HCT116 (cell line): Measurements from ENCODE around the gene CNPY2. TPM values are rescaled to one million over a fixed set of nuclear protein-coding genes. Genes with fewer than 3 reads are reported as not detected.

ENCODE experiments used
- ATAC-seq: fragments of 200-7000 bp; cut with Tn5 transposase; 2 replicates; pipeline ENCODE4 v1.9.1; 2020; ENCODE audit warnings: mild to moderate bottlenecking, moderate library complexity
- BruUV-seq: library from RNA; stranded (reverse); fragments of 400-500 nt; replicated peaks from 2 replicates; lab custom pipeline; 2021; lab: Mats Ljungman, UMichigan
- CTCF ChIA-PET: fragments of 300-600 bp; sonication (Branson Sonifier 250); formaldehyde crosslinking; loops from one replicate; lab custom pipeline; 2021; ENCODE audit warnings: antibody characterized with exemption; lab: Charles Lee
- POLR2A ChIA-PET: fragments of 300-600, 350-600 bp; sonication (Branson Sonifier 250); formaldehyde crosslinking; loops from one replicate; lab custom pipeline; 2021; ENCODE audit warnings: antibody characterized with exemption; lab: Charles Lee
- RAD21 ChIA-PET, 2 experiments: fragments of 300-600 bp; sonication (Branson Sonifier 250); formaldehyde crosslinking; loops; one replicate each; lab custom pipeline; 2023; ENCODE audit warnings: low total read pairs in 2 of 2; ENCODE audit not compliant: uncharacterized antibody in 2 of 2, unreplicated experiment in 2 of 2, low non-redundant PET in 1 of 2; lab: Charles Lee
- DNase-seq: peaks from one replicate; pipeline ENCODE4 v3.0.0-alpha.2; 2010; ENCODE audit warnings: low read depth, low spot score
- H2AFZ ChIP-seq: fragments of 200-600 bp; shearing (Covaris generic), sonication (generic); 2 replicates; pipeline ENCODE4 v1.6.1; 2017; ENCODE audit warnings: low read depth, mixed run types, mixed read lengths, antibody characterized with exemption, low read length; ENCODE audit not compliant: poor library complexity, severe bottlenecking
- H3K27ac ChIP-seq: 2 replicates; pipeline ENCODE4 v1.5.1; 2012; ENCODE audit warnings: low read depth, low read length
- H3K27me3 ChIP-seq: fragments of 200-600 bp; sonication (generic); 2 replicates; pipeline ENCODE4 v1.6.1; 2016; ENCODE audit warnings: mixed run types, low read length, mixed read lengths; ENCODE audit not compliant: insufficient read depth
- H3K36me3 ChIP-seq, 2 experiments: fragments of 200-500 bp in 1 of 2; fragments of 200-600 bp in 1 of 2; sonication (Bioruptor generic) in 1 of 2; sonication (generic) in 1 of 2; 2 replicates each; pipeline versions ENCODE4 v1.5.1 to v1.6.1; 2014 to 2016; ENCODE audit warnings: low read length in 2 of 2, inconsistent platforms in 1 of 2, mixed read lengths in 1 of 2, mixed run types in 1 of 2; ENCODE audit not compliant: insufficient read depth in 2 of 2, control insufficient read depth in 1 of 2
- H3K4me1 ChIP-seq, 2 experiments: fragments of 200-600 bp in 1 of 2; sonication (generic) in 1 of 2; 2 replicates each; pipeline versions ENCODE4 v1.5.1 to v1.6.1; 2012 to 2017; ENCODE audit warnings: low read length in 2 of 2, inconsistent platforms in 1 of 2, mild to moderate bottlenecking in 1 of 2, mixed read lengths in 1 of 2, mixed run types in 1 of 2, moderate library complexity in 1 of 2; ENCODE audit not compliant: insufficient read depth in 2 of 2, control insufficient read depth in 1 of 2
- H3K4me2 ChIP-seq: fragments of 200-600 bp; sonication (generic); 2 replicates; pipeline ENCODE4 v1.6.1; 2017; ENCODE audit warnings: mixed run types, low read length, mixed read lengths
- H3K4me3 ChIP-seq, 2 experiments: fragments of 200-600 bp in 1 of 2; sonication (generic) in 1 of 2; replicated peaks in 1 of 2; 2 replicates each; pipeline ENCODE4 v1.5.1; 2011 to 2016; ENCODE audit warnings: low read length in 2 of 2, control low read depth in 1 of 2, low read depth in 1 of 2, mild to moderate bottlenecking in 1 of 2, mixed read lengths in 1 of 2, mixed run types in 1 of 2
- H3K79me2 ChIP-seq: fragments of 200-600 bp; sonication (generic); 2 replicates; pipeline ENCODE4 v1.6.1; 2017; ENCODE audit warnings: mild to moderate bottlenecking, mixed run types, low read length, moderate library complexity, mixed read lengths; ENCODE audit not compliant: insufficient read depth
- H3K9ac ChIP-seq: fragments of 200-600 bp; sonication (generic); 2 replicates; pipeline ENCODE4 v1.6.1; 2016; ENCODE audit warnings: low read length, mixed read lengths
- H3K9me2 ChIP-seq: fragments of 200-600 bp; sonication (generic), shearing (Covaris generic); 2 replicates; pipeline ENCODE4 v1.6.1; 2017; ENCODE audit warnings: mixed run types, mild to moderate bottlenecking, moderate library complexity; ENCODE audit not compliant: insufficient read depth
- H3K9me3 ChIP-seq, 2 experiments: fragments of 200-500 bp in 1 of 2; fragments of 200-600 bp in 1 of 2; sonication (Bioruptor generic) in 1 of 2; sonication (generic) in 1 of 2; 2 replicates each; pipeline ENCODE4 v1.6.1; 2014 to 2017; ENCODE audit warnings: low read length in 2 of 2, mixed read lengths in 2 of 2, inconsistent platforms in 1 of 2, low read depth in 1 of 2, mild to moderate bottlenecking in 1 of 2, mixed run types in 1 of 2, moderate library complexity in 1 of 2; ENCODE audit not compliant: control insufficient read depth in 1 of 2, insufficient read depth in 1 of 2
- H4K20me1 ChIP-seq: fragments of 200-600 bp; sonication (generic), shearing (Covaris generic); 2 replicates; pipeline ENCODE4 v1.6.1; 2017; ENCODE audit warnings: mixed run types, mild to moderate bottlenecking, moderate library complexity; ENCODE audit not compliant: insufficient read depth
- EGR1 ChIP-seq: IDR thresholded peaks from 2 replicates; pipeline ENCODE4 v1.6.1; 2012; ENCODE audit warnings: low read depth
- ELF1 ChIP-seq: IDR thresholded peaks from 2 replicates; pipeline ENCODE4 v1.6.1; 2012; ENCODE audit warnings: low read depth, borderline replicate concordance
- EZH2 ChIP-seq: fragments of 200-600 bp; sonication (generic); IDR thresholded peaks from 2 replicates; pipeline ENCODE4 v1.6.1; 2017; ENCODE audit warnings: antibody characterized with exemption, mixed run types
- FOSL1 ChIP-seq: IDR thresholded peaks from 2 replicates; pipeline ENCODE4 v1.6.1; 2012; ENCODE audit warnings: low read depth
- JUND ChIP-seq: IDR thresholded peaks from 2 replicates; pipeline ENCODE4 v1.6.1; 2012
- POLR2AphosphoS5 ChIP-seq: IDR thresholded peaks from 2 replicates; pipeline ENCODE4 v1.6.1; 2011; ENCODE audit warnings: mild to moderate bottlenecking, low read depth, low read length, moderate library complexity
- SIN3A ChIP-seq: IDR thresholded peaks from 2 replicates; pipeline ENCODE4 v1.6.1; 2012; ENCODE audit warnings: low read depth
- SP1 ChIP-seq: IDR thresholded peaks from 2 replicates; pipeline ENCODE4 v1.6.1; 2012; ENCODE audit warnings: low read depth
- SRF ChIP-seq: IDR thresholded peaks from 2 replicates; pipeline ENCODE4 v1.6.1; 2012; ENCODE audit warnings: low read depth
- TCF7L2 ChIP-seq: IDR thresholded peaks from 2 replicates; pipeline ENCODE4 v1.7.0; 2011; ENCODE audit warnings: borderline replicate concordance, inconsistent platforms; ENCODE audit not compliant: insufficient read depth, insufficient read length; ENCODE audit errors: extremely low read depth
- YY1 ChIP-seq: IDR thresholded peaks from 2 replicates; pipeline ENCODE4 v1.6.1; 2011; ENCODE audit warnings: low read length, low read depth, moderate library complexity, mild to moderate bottlenecking; ENCODE audit not compliant: insufficient replicate concordance; ENCODE audit errors: extremely low read depth
- ZFX ChIP-seq: fragments of 450-650 bp; IDR thresholded peaks from 2 replicates; pipeline ENCODE4 v1.6.1; 2017
- intact Hi-C: fragments of 100-400 bp; cut with micrococcal nuclease; formaldehyde crosslinking; loops from 2 replicates; pipeline ENCODE4 v1.10.0; 2022
- total RNA-seq: library from RNA; stranded (reverse); gene quantifications from one replicate; pipeline ENCODE4 v1.2.1, GENCODE V29; 2021; ENCODE audit not compliant: unreplicated experiment
- TF ChIP-seq, protein P1 (sequence below): IDR thresholded peaks from 2 replicates; pipeline ENCODE4 v1.6.1; 2011; ENCODE audit warnings: mild to moderate bottlenecking, low read length, moderate library complexity; ENCODE audit not compliant: insufficient replicate concordance; ENCODE audit errors: extremely low read depth
- TF ChIP-seq, protein P2 (sequence below): IDR thresholded peaks from 2 replicates; pipeline ENCODE4 v1.6.1; 2012

Gene CNPY2
- total RNA-seq, 1 experiment from 2014 or later, result 109 TPM

DNA sequence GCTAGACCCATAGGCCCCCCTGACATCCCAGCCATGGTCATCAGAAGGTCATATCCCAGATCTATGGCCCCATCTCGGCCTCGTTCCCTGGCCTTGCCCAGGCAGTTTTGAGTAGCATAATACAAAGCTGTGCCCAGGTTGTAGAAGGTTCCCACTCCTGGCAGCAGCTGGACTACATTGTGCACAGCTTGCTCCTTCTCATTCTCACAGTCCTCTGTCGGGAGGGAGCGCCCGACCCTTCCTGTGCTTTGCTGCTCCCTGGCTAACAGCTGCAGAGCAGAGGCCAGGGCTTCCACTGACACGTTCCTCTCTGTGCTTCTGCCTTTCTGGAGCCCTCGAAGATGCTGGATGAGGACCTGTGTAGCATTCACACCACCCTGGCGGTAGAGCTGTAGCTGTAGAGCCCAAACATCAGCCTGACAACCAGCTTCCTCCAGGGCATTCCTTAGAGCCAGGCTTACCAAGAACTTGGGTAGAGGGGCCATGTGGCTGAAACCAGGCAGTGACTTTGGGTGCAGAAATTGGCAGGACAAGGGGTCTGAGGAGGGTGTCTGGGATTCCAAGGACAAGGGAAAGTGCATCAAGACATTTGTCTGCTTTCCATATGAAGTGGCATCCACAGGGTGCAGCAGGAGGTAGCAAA, 45.8 kb upstream of the CNPY2 start:
- no peak overlapping the region for H3K9ac ChIP-seq
- no peak for ATAC-seq
- no peaks in the 10 kb centered on the region for H3K9me3 ChIP-seq
- ChIA-PET RAD21 (no interaction called here), POLR2A (interaction anchor here (1.2 to 2.5 kb wide), 3 partner anchors 8 to 29 kb away, joined by 5 to 20 read pairs (median 16); partner anchors contain the start of gene PAN2), CTCF (no interaction called here)
- H3K4me1 ChIP-seq, result peaks cover 10 to 18% of the 10 kb centered on the region in 2 experiments; a peak in 3 of 4 replicates
- H3K36me3 ChIP-seq, result no peaks in the 10 kb centered on the region
- H2AFZ ChIP-seq, result no peak overlapping the region
- H3K27me3 ChIP-seq, result no peaks in the 10 kb centered on the region
- BruUV-seq, result no TSS peak
- DNase-seq, result no peak
- no peak overlapping the region for H3K27ac ChIP-seq
- peaks cover 10% of the 10 kb centered on the region; the same call in 1 of the 2 replicates for H3K79me2 ChIP-seq
- H3K4me2 ChIP-seq, result peak overlapping the region; percentile 83
- H4K20me1 ChIP-seq, result no peaks in the 10 kb centered on the region
- no peak overlapping the region; a peak in 1 of 4 replicates for H3K4me3 ChIP-seq
- no peak for TF ChIP-seq JUND
- H3K9me2 ChIP-seq, result no peaks in the 10 kb centered on the region
- intact Hi-C loops, result loop anchor here (2.0 kb wide), 1 partner anchor 27 kb away; no protein-coding TSS in a partner anchor

DNA sequence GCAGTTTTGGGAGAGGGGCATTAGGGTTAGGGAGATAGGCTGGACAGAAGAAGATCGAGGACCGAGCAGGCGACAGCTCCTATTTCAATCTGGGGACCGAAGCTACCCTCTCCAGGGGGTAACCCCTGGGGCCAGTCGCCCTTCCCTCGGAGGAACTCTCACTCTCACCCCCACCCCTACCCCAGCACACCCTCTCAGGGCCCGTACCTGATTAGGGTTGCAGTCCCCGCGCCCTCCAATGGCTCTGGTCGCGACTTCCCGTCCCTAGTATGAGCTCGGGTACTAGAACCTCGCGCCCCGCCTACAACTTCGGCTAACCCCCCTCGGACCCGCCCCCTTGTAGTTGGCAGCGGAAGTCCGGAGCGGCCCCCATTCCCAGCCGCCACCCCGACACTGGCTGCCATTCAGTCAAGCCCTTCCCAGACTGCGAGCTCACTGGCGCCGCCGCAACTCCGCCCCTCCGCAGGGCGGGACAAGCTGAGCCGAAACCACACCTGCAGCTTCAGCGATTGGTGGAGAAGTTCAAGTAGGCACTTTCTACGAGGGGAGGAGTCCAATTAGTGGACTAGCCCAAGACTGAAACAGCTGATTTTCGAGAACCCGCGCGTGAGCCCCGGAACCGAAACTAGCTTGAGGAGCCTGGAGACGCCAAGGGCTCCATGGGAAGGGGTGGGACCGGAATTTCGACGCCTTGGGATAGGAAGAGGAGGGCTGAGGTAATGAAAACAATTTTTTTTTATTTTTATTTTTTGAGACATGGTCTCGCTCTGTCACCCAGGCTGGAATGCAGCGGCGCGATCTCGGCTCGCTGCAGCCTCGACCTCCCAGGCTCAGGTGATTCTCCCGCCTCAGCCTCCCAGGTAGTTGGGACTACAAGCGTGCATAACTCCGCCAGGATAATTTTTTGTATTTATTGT, 44.3 kb upstream of the CNPY2 start, which contains the start of gene STAT2:
TSS of gene STAT2 (minus strand) at position 257 of the 917 bp plus-strand sequence. CDS start 3,536 bp downstream, outside the sequence.
- BruUV-seq, result no TSS peak
- H3K9ac ChIP-seq, result peak within 1 kb of the TSS; percentile 71
- POLR2A ChIA-PET, result interaction anchor here (0.7 to 2.5 kb wide), 23 partner anchors 8 to 274 kb away, joined by 3 to 20 read pairs (median 4); partner anchors contain the start of genes CNPY2, IL23A, PA2G4 and PAN2
- H3K9me2 ChIP-seq, result no peaks in the 10 kb centered on the region
- peak within 1 kb of the TSS; percentile 74 for H3K27ac ChIP-seq
- H3K4me2 ChIP-seq, result peak within 1 kb of the TSS; percentile 83
- CTCF ChIA-PET, result interaction anchor here (1.2 to 1.9 kb wide), 8 partner anchors 15 to 276 kb away, joined by 3 to 14 read pairs (median 5); partner anchors contain the start of genes CNPY2 and PAN2
- no peaks in the 10 kb centered on the region for H3K27me3 ChIP-seq
- no peaks in the 10 kb centered on the region for H3K9me3 ChIP-seq
- DNase-seq (peak; percentile 100), ATAC-seq (peak; percentile 96)
- H3K4me1 ChIP-seq, result peaks cover 10 to 18% of the 10 kb centered on the region in 2 experiments; a peak in 3 of 4 replicates
- H3K36me3 ChIP-seq, result peaks cover 0 to 8% of the 10 kb centered on the region in 2 experiments; a peak in 2 of 4 replicates
- H3K79me2 ChIP-seq, result peaks cover 10% of the 10 kb centered on the region; the same call in 1 of the 2 replicates
- H3K4me3 ChIP-seq, result peak within 1 kb of the TSS; percentile 74 to 93
- peak within 1 kb of the TSS; percentile 22 for H2AFZ ChIP-seq
- RAD21 ChIA-PET, result interaction anchor here in 1 of 2 experiments (0.6 to 0.8 kb wide), 2 partner anchors 44 to 170 kb away, joined by 3 to 6 read pairs; partner anchors contain the start of gene CNPY2
- intact Hi-C loops, result loop anchor here (2.0 kb wide), 1 partner anchor 25 kb away; no protein-coding TSS in a partner anchor
- H4K20me1 ChIP-seq, result no peaks in the 10 kb centered on the region
- TF ChIP-seq FOSL1 (no peak), POLR2AphosphoS5 (peak; percentile 91), ELF1 (peak; percentile 65; the same call in 1 of the 2 replicates), SIN3A (peak; percentile 91; the same call in 1 of the 2 replicates), SP1 (peak; percentile 97), EGR1 (no peak), EZH2 (no peak), SRF (no peak), TCF7L2 (peak; percentile 18), ZFX (no peak), YY1 (peak; percentile 36)
- TF ChIP-seq, protein P1, sequence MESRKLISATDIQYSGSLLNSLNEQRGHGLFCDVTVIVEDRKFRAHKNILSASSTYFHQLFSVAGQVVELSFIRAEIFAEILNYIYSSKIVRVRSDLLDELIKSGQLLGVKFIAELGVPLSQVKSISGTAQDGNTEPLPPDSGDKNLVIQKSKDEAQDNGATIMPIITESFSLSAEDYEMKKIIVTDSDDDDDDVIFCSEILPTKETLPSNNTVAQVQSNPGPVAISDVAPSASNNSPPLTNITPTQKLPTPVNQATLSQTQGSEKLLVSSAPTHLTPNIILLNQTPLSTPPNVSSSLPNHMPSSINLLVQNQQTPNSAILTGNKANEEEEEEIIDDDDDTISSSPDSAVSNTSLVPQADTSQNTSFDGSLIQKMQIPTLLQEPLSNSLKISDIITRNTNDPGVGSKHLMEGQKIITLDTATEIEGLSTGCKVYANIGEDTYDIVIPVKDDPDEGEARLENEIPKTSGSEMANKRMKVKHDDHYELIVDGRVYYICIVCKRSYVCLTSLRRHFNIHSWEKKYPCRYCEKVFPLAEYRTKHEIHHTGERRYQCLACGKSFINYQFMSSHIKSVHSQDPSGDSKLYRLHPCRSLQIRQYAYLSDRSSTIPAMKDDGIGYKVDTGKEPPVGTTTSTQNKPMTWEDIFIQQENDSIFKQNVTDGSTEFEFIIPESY, result no peak
- TF ChIP-seq, protein P2, sequence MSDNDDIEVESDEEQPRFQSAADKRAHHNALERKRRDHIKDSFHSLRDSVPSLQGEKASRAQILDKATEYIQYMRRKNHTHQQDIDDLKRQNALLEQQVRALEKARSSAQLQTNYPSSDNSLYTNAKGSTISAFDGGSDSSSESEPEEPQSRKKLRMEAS, result peak; percentile 91
